GM21447 (cell line): Measurements from ENCODE around the gene EXOC3.
"Not testable (repeated sequence)": the region's sequence is repeated elsewhere in the genome, so short reads cannot be mapped to it uniquely, and the experiment has no call there.

ENCODE experiments used
- ATAC-seq: cut with Tn5 transposase; IDR thresholded peaks from one replicate; pipeline ENCODE4 v1.9.1; 2021; ENCODE audit not compliant: unreplicated experiment

Gene EXOC3

DNA sequence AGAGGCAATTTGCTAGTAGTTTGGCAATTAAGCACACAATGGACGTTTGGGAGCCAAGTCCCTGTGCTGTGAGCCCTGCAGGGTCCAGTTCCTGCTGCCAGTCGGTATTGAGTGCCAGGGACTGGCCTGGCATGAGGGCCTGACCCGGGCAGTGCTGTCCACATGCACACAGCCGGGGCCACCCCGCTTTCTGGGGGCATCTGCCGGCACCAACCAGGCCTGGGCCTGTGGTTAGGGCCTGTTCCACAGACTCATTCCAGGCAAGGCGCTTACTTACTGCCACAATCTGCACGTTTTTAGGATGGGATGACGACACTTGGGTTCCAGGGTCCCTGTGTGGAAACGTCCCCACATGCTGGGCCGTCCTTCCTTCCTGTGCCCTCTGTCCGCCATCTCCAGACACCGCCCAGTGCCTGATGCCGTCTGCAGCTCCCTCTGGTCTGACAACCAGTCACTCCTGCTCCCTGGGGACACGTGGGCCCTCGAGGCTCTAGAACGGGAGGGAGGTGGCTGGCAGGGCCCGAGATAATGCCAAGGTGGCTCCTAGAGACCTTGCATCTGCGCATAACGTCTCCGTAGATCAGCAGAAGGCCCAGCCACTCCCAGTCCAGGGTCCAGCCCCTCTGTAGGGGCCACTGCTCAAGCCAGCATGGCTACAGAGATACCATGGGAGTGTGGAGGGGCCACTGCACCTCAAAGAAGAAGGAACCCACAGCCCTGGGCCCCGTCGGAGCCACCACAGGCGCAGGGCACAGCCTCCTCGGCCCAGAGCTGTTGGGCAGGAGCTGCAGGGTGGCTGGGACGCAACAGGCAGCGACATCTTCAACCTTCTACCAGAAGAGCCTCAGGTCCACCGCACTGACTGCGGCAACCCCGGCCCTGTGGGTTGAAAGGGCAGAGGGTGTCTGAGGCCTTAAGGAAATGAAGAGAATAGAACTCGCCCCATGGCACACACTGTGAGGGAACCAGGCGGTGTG, 56.5 kb downstream of the EXOC3 start:
- no peak for ATAC-seq

DNA sequence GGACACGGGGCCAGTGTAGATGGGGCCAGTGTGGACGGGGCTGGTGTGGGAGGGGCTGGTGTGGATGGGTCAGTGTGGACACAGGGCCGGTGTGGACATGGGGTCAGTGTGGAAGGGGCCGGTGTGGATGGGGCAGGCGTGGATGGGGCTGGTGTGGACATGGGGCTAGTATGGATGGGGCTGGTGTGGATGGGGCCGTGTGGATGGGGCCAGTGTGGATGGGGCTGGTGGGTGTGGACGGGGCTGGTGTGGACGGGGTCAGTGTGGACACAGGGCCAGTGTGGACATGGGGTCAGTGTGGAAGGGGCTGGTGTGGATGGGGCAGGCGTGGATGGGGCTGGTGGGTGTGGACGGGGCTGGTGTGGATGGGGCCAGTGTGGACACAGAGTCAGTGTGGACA, 57.5 kb downstream of the EXOC3 start:
- ATAC-seq = no peak

DNA sequence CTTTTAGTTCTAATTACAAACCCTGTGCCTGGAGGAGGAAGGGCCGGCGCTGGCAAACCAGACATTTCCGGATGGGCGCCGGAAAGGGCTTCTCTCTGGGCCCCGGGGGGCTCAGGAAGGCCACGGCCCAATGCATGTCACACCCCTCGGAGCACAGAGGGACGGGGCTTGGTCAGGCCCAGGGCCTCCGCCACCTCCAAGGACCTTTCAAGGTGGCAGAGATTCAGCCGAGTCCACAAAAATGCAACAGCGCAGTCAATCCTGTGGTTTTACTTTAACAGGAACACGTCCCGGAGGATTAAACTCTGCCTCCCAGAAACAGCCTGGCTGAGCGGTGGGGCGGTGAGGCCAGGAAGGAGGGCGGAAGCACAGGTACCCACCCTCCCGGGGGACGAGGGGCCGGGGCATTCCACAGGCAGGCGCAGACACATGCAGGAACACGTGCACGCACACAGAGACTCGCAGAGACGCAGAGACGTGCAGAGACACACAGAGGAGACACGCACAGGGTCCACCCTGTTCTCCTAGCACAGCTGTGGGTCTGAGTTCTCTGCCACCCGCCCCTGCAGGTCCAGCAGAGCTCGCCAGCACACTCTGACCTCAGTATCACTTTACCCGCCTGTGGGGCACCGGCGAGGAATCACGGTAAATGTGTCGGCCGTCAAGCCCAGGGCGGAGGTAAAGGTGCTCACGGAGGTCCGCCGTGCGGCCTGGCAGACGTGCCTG, 58.3 kb downstream of the EXOC3 start:
- ATAC-seq = no peak

DNA sequence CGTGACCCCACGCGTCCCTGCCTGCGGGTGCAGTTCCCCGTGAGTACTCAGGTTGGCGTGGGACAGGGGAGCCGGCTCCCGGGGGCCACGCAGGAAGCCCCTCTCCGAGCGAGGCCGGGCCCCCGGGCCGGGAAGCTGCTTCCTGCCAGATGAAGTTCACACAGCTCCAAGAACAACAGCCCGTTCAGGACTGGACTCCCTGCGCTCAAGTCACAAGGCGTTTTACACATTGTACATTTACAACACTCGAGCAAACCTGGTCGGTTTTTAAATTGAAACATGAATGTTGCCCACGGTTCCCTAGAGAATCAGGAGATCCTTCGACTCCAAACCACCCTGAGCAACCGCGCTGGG, 58.8 kb downstream of the EXOC3 start:
- ATAC-seq = no peak

DNA sequence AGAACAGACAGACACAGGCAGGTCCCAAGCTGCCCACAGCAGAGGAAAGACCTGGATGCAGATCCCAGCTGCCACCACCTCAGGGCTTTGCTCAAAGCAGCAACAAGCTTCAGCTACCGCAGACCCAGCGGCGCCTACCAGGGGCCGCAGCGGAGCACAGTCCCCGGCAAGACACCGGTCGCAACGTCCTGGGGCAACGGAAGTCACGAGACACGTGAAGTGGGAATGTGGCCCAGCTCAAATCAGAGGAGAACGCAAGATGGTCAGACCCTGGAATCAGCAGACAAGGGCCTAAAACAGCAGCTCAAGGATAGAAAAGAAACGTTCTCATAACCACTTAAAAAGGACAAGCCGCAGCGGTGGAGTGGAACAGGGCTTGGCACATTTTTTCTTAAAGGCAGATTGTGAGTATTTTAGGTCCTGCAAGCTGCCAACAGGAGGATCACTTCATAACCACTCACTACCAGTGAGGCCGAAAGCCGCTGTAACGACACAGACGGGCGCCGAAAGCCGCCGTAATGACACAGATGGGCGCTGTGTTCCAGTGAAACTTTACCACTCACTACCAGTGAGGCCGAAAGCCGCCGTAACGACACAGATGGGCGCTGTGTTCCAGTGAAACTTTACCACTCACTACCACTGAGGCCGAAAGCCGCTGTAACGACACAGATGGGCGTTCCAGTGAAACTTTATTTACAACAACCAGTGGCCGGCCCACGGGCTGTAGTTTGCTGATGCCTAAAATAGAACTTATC, 59.5 kb downstream of the EXOC3 start:
- ATAC-seq = no peak

DNA sequence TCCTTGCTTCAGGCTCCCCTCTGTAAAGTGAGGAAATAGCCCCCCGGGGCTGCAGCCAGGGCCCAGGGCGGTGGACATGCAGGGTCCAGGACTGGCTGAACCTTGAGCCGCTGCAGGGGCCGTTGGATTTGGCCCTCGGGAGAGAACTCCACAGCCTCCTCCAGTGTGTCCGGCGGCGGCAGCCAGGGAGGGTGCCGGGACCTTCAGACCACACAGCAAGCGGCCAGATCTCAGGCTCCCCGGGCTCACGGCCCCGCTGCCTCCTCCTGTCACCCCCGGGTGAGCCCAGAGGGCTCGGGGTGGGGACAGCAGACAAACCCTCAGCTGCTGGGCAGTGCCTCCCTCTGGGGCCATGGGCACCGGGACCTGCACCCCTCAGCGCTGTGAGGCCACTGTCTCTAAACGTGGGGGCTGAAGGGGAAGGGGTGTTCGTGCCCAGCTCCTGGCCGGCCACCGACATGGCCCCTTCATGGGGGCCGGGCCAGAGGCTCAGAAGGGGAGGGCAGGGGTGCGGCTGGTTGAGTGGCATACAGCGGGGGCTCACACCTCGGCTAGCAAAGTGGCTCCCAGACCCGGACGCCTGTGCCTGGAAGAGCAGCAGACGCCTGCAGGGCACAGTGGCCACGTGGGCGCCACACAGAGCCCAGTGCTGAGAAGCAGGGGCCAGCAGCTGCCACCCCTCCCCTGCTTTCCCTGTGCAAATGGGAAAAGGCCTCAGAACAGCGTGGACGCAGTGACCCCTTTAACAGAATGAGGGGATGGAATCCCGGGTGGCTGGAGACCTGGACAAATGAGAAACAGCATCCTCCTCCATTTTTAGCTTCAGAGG, 61.6 kb downstream of the EXOC3 start:
- no peak for ATAC-seq

DNA sequence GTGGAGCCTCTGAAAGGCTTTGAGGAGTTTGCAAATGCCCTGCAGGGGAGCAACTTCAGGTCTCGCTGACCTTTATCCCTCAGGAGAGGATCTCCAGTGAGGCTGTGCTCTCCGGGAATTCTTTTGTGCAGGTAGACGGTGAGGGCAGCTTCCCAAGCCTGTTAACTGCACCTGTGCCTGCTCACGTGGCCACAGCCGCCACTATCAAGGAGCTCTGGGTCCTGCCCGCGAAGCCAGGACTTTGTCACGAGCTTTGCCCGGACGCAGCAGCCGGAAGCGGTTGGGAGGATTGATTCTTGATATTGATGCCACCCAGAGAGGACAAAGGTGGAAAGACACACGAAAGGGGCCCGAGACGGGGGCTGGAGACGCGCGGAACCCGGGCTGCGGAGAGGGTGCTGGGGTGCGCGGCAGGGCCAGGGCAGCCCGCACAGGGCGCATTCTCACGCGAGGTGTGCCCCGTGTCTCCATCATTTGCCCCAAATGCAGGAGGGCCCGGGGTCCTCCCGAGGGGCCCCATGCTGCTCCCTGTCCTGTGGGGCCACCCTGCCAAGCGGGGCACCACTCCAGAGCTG, 63.1 kb downstream of the EXOC3 start:
- no peak for ATAC-seq

DNA sequence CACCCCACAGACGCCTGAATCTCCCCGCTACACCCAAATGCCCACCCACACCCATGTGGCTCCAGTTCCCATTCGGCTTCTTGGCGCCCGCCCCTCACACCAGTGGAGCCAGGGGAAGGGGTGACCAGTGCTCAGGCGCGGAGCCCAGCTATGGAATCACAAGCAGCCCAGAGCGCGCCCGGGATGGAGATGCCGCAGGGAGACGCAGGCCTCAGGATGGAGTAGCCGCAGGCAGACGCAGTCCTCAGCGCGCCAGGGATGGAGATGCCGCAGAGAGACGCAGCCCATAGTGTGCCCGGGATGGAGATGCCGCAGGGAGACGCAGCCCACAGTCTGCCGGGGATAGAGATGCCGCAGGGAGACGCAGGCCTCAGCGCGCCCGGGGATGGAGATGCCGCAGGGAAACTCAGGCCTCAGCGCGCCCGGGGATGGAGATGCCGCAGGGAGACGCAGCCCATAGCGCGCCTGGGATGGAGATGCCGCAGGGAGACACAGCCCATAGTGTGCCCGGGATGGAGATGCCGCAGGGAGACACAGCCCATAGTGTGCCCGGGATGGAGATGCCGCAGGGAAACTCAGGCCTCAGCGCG, 65.1 kb downstream of the EXOC3 start:
- not testable (repeated sequence) for ATAC-seq

DNA sequence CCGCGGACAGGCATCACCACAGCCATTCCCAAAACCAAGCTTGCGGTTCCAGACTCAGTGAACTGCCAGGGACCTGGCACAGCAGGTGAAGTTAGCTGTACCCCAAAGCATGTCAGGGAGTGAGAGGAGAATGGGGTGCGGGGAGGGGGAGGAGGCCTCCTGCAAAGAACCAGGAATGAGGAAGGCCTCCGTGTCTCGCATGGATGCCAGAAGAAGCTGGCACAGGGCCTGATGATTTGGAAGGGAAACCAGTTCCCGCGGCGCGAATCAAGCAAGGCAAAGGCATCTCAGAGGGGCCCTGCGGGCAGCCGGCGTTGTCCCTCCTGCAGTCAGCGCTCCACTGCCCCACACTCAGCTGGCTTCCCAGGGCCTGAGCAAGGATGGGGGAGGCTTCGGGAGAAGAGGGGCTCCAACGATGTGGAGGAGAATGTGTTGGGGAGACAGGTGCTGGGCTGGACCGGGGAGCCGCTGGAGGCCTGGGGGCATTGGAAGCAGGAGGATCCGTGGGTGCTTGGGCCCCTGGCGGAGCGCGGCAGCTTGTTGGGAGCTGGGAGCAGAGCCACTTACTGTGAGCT, 66.7 kb downstream of the EXOC3 start:
- ATAC-seq = no peak

DNA sequence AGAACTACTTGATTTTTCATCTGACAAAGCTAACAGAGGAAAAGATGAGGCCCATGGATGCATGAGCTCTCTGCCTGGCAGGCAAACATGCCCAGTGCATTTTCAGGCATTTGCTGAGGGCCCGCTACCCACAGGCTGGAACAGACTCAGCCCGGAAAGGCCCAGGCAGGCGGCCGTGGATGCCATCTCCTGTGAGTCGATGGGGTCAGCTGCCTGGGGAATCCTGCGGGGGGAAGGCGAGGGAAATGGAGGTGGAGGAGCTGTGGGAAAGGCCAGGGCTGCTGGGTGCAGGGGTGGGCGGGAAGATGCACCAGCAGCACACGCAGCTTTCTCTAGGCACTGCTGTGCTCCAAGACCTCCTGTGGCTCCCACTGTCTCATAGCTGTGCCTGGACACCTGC, 67.5 kb downstream of the EXOC3 start:
- no peak for ATAC-seq

DNA sequence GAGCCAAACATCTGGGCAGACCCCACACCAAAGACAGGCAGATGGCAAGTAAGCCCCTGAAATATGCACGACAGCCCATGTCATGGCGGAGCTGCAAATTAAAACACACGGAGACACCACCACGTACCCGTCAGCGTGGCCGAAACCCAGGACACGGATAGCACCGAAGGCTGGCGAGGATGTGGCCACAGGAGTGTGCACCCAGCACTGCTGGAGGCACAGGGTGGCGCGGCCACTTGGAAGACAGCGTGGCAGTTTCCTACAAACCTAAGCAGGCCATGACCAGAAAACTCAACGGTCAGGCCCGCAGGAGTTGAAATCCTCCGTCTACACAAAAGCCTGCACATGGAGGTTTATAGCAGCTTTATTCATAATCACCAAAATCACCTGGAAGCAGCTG, 68.5 kb downstream of the EXOC3 start:
- ATAC-seq = no peak

DNA sequence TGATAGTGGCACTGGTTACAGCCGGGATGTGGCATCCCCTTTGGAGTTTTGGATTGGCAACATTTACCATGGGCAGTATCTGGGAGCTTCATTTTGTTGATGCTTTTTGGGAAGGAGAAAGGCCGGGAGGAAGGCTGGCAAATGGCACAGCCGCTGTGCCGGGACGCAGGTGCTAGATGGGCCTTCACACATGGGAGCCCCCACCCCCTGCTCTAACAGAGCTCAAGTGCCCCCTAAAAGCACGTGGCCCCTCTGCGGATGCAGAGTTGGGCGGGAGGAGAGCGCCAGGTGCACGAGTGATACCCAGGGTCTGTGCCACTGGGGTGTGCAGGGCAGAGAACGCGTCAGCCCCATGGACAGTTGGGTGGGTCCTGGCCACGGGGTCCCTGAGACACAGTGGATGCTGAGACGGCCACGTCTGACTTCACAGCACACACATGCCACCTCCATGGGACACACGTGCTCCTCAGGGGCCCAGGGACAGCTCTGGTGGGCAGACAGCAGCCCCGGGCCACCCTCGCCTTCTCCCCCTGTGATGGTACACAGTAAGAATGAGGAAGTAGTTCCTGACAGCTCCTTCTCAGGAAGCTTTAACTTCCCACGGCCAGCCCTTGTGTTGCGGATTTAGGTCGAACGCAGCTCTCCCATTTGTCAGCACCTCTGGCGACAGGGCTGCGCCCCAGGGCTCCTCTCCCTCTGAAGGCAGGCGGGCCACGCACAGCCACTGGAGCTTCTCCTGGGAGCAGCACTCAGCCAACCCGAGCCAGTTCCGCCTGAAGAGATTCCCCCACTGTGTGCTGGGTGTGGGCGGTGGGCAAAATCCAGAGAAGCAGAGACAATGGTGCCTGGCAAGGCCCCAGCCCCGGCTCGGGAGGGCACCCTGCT, 70.5 kb downstream of the EXOC3 start:
- no peak for ATAC-seq

DNA sequence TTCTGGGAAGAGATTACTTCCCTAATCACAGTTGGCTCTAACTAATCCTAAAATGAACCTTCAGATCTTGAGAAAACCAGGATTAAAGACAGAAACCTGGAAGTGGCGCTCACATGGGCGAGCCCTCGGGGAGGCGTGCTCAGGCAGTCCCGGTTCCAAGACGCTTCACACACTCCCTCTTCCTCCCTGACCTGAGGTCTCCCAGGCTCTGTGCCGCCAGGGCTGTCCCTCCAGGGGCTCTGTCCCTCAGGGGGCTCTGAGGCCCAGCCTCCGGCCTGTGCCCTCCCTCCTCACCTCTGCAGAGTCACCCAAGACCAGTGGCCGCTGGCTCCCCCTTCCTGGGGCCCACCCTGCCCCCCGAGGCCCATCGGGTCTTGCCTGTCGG, 71.1 kb downstream of the EXOC3 start:
- no peak for ATAC-seq

DNA sequence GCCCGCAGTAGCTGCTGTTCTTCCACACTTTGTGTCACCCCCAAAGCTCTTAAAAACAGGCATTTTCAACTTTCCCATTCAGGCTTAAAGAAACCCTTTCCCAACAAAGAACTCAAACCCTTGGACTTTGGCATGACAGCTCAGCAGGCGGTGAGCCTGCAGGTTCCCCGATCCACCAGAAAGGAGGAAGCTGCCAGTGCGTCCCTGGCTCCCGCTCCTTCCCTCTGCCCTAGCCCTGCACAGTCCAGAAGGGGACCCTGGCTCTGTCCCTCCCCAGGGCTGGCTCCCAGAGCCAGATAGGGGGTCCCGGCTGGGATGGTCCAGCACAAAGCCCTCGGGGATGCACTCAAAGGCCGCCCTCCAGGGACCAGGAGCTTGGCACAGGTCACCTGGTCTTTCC, 71.7 kb downstream of the EXOC3 start:
- ATAC-seq = no peak

DNA sequence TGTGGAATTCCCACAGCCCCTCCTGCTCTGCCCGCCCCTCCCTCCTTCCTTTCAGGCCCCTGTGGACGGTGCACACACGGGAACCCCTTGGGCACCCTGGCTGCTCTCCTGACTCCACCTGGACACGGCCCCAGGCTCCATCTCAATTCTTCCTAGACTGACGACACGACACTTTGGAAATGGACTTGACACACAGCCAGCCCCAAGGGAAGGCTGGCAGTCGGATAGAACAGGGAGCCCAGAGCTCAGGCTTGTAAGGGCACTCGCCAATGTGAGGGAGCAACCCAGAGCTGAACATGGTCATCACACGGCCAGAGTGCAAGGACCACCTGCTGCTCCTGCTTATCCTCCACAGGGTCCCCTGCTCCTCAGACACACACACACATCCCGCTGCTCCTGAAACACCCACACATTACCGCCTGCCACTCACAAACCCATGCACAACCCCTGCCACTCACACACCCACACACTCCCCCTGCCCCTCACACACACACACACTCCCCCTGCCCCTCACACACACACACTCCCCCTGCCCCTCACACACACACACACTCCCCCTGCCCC, 72.4 kb downstream of the EXOC3 start:
- ATAC-seq = no peak

DNA sequence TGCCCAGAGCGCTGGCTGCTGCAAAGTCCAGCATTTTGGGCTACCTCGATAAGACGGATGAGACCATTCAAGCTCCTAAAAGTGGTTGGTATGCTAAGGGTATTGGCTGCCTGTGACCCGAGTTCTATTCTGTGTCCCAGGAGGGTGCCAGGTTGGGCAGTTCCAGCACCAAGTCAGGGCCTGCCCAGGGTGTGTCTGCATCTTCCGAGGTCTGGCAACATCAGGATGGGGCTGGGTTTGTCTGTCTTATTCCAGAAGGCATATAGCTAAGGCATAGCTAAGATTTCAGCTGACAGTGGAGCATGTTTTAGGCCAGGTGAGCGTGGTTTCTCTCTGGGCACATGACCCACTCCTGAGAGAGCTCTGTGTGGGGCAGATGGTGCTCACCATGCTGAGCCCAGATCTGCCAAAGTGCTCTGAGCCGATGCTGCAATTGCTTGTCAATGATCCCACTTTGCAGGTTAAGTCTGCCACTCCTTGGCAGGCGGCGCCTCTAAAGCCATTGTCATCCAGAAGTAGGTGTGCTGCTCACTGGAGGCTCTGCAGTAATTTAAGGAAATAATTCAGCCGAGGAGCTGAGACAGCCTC, 73.5 kb downstream of the EXOC3 start:
- ATAC-seq = no peak
